Psoas muscle (tissue), 8 donors: ENCODE results near the gene CHORDC1. TPM values are rescaled to one million over a fixed set of nuclear protein-coding genes. Genes with fewer than 3 reads are reported as not detected.

Experiments
- ATAC-seq, 4 donors: fragments of 200-7000 bp; cut with Tn5 transposase; one replicate each; pipeline ENCODE4 v1.9.1; 2020; ENCODE audit warnings: moderate library complexity in 3 of 4, mild to moderate bottlenecking in 2 of 4
- DNase-seq, 2 donors: peaks; one replicate each; pipeline ENCODE4 v3.0.0-alpha.2; 2020
- H3K27ac ChIP-seq: fragments of 200-600 bp; one replicate; pipeline ENCODE4 v1.8.0; 2022
- H3K27me3 ChIP-seq, 3 donors: fragments of 200-600 bp in 1 of 3; one replicate each; pipeline versions ENCODE4 v1.6.1 to v1.8.0; 2013 to 2022; ENCODE audit warnings: low read length in 2 of 3, mild to moderate bottlenecking in 2 of 3, moderate library complexity in 1 of 3; ENCODE audit not compliant: insufficient read depth in 3 of 3
- H3K36me3 ChIP-seq, 2 donors: fragments of 200-600 bp in 1 of 2; one replicate each; pipeline versions ENCODE4 v1.6.1 to v1.8.0; 2013 to 2022; ENCODE audit warnings: low read depth in 1 of 2, mild to moderate bottlenecking in 1 of 2, moderate library complexity in 1 of 2; ENCODE audit not compliant: insufficient read depth in 1 of 2
- H3K4me1 ChIP-seq: fragments of 200-600 bp; one replicate; pipeline ENCODE4 v1.8.0; 2022
- H3K4me3 ChIP-seq: fragments of 200-600 bp; one replicate; pipeline ENCODE4 v1.8.0; 2022; ENCODE audit warnings: mild to moderate bottlenecking
- H3K9me3 ChIP-seq: fragments of 200-600 bp; one replicate; pipeline ENCODE4 v1.8.0; 2022
- CTCF ChIP-seq: fragments of 200-600 bp; IDR thresholded peaks from one replicate; pipeline ENCODE4 v1.8.0; 2022; ENCODE audit warnings: antibody characterized with exemption
- WGBS, 3 donors: extraction: QIAGEN DNeasy Blood & Tissue Kit; methylation state at CpG; one replicate each; pipeline versions ENCODE4 v1.1.6 to v1.1.7; 2013; 5-methylcytosine and 5-hydroxymethylcytosine counted together
- intact Hi-C, 2 donors: fragments of 100-400 bp; cut with DNase I; formaldehyde crosslinking; loops; one replicate each; pipeline versions ENCODE4 v1.11.0 to v1.14.2; 2022
- polyA plus RNA-seq, 3 donors: library from polyadenylated mRNA; stranded (reverse); fragments of 200-250 nt; gene quantifications; one replicate each; pipeline ENCODE4 v1.2.3, GENCODE V29; 2013
- total RNA-seq, 4 donors: library from RNA; stranded (reverse); fragmentation: NEBNext Ultra II Directional in 2 of 4; extraction: Animal tissue kit (Norgen Biotek cat#: 25700) in 2 of 4; gene quantifications; one replicate each; pipeline versions ENCODE4 v1.2.1 to v1.2.4, GENCODE V29; 2021 to 2023
- donor health status: healthy with polysubstance abuse.
- donor health status: DM: no; HTN: no; CAD: no; lungs with moderate emphysema.
- donor health status: Bipolar disorder and iron deficiency.
- donor health status: healthy.
- donor health status: DM: yes; HTN: yes; CAD: no.
- donor health status: DM: no; HTN: no; CAD: no.
- donor health status: DM: no; HTN: no; CAD: no.
- donor health status: DM: yes; HTN: yes; CAD: no.

Gene CHORDC1
- total and polyA plus RNA-seq, 7 donors: 25.9 to 42.4 (median 36.0) TPM

GRCh38 chr11:90197377-90197776 lies 25.5 kb downstream of the CHORDC1 start:
- H3K4me3 ChIP-seq: no peak overlapping the region
- TF ChIP-seq CTCF: no peak
- no peaks in the 10 kb centered on the region for H3K9me3 ChIP-seq
- intact Hi-C loops: no loop called here
- no peaks in the 10 kb centered on the region for H3K27me3 ChIP-seq
- H3K36me3 ChIP-seq: peaks cover 3 to 47% of the 10 kb centered on the region in 2 donors
- ATAC-seq: no peak
- no peaks in the 10 kb centered on the region for H3K4me1 ChIP-seq
- H3K27ac ChIP-seq: no peak overlapping the region
- WGBS, 3 donors: 77 to 87% (median 78%) methylated on average over 1 of the region's 1 CpG
- DNase-seq: no peak

GRCh38 chr11:90192869-90193582 lies 29.8 kb downstream of the CHORDC1 start:
- no peaks in the 10 kb centered on the region for H3K27me3 ChIP-seq
- H3K4me3 ChIP-seq: no peak overlapping the region
- no peak for TF ChIP-seq CTCF
- DNase-seq (no peak), ATAC-seq (no peak)
- peaks cover 0 to 29% of the 10 kb centered on the region in 2 donors for H3K36me3 ChIP-seq
- H3K4me1 ChIP-seq: no peaks in the 10 kb centered on the region
- intact Hi-C loops: no loop called here
- H3K27ac ChIP-seq: no peak overlapping the region
- WGBS, 3 donors: 90 to 94% (median 90%) methylated on average over 4 of the region's 4 CpGs
- H3K9me3 ChIP-seq: no peaks in the 10 kb centered on the region

GRCh38 chr11:90189011-90189410 lies 33.8 kb downstream of the CHORDC1 start:
- Histone ChIP-seq H3K36me3 (peaks cover 0 to 26% of the 10 kb centered on the region in 2 donors), H3K27ac (no peak overlapping the region), H3K9me3 (no peaks in the 10 kb centered on the region), H3K27me3 (no peaks in the 10 kb centered on the region), H3K4me1 (no peaks in the 10 kb centered on the region), H3K4me3 (no peak overlapping the region)
- no peak for DNase-seq
- ATAC-seq: no peak
- TF ChIP-seq CTCF: no peak
- intact Hi-C loops: no loop called here
- 95 to 98% (median 97%) methylated on average over 2 of the region's 2 CpGs for WGBS, 3 donors

GRCh38 chr11:90187839-90188238 lies 35.0 kb downstream of the CHORDC1 start:
- Histone ChIP-seq H3K27ac (no peak overlapping the region), H3K27me3 (no peaks in the 10 kb centered on the region), H3K4me1 (no peaks in the 10 kb centered on the region), H3K9me3 (no peaks in the 10 kb centered on the region), H3K36me3 (peaks cover 0 to 26% of the 10 kb centered on the region in 2 donors), H3K4me3 (no peak overlapping the region)
- intact Hi-C loops: no loop called here
- WGBS, 3 donors: 91 to 93% (median 92%) methylated on average over 3 of the region's 3 CpGs
- TF ChIP-seq CTCF: no peak
- DNase-seq: no peak
- no peak for ATAC-seq

- Histone ChIP-seq H3K4me1 (no peaks in the 10 kb centered on the region), H3K4me3 (no peak overlapping the region), H3K27me3 (no peaks in the 10 kb centered on the region), H3K27ac (no peak overlapping the region), H3K9me3 (no peaks in the 10 kb centered on the region), H3K36me3 (no peaks in the 10 kb centered on the region)
- 41 to 81% (median 58%) methylated on average over 2 of the region's 2 CpGs for WGBS, 3 donors
- no peak for ATAC-seq
- no peak for TF ChIP-seq CTCF
- no peak for DNase-seq
- intact Hi-C loops: no loop called here
Observed at GRCh38 chr11:90179923-90180322, 42.9 kb downstream of the CHORDC1 start.
